IPS-NIHi7 (cell line): ENCODE measurements around the gene THSD4.

Experiments used
- DNase-seq: peaks from one replicate; pipeline ENCODE4 v3.0.0; 2012; ENCODE audit warnings: mixed read lengths; ENCODE audit errors: extremely low spot score

The THSD4 gene

DNA sequence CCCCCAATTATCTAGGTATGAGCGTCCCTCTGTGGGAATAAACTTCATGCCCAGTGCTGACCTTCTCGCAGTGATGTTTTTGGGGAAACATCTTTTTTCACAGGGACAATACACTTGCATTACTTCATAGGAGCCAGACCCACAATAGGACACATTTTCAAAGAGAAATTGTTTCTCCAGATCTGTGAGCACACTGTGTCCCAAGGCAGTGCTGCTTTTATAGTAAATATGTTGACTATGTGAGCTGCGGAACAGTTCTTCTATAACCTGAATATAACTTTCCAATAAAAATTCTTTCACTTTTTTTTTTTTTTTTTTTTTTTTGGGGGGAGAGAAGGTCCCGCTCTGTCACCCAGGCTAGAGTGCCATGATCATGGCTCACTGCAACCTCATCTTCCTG is 17.4 kb upstream of the THSD4 start:
- no peak for DNase-seq

- DNase-seq: no peak
Observed at GRCh38 chr15:71098920-71099319, 16.4 kb upstream of the THSD4 start.

DNA sequence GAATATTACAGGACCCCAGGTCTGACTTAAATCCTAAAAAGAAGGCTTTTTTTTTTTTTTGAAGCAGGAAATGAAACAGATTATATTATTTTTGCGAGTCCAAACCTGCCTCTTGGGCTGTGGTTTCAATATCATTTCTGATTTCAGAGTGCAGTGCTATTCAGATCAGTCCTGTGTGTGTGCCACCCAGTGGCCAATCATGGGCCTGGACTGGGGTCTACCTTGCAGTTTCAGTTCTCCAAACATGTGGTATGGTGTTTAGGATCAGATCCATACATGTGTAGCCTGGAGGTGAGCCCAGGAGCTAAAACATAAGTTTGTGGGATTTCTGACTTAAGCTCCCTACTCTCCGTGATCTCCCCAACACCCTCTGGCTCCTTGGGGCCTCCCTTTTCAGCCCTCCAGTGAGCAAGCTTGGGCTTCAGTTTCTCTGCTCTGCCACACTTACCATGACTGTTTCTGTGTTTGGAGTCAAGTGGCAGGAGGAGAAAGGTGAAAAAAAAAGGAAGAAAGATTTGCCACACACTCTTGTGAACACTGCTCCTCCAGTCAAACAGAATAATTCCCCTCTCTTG is 12.1 kb upstream of the THSD4 start:
- DNase-seq: no peak

DNA sequence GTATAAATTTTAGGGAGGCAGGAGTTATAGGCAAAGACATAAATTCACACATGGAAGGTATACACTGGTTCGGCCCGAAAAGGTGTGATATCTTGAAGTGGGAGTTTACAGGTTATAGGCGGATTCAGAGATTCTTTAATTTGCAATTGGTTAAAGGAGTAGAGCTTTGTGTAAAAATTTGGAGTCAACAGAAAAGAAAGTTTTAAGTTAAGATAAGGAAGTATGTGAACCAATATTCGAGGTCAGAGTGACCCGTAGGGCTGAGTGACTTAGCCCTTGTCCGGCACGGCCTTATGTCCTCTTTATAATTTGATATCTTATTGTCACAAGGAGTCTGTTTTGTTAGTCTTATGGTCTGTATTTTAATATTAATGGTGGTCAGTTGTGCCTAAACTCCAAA is 10.6 kb upstream of the THSD4 start:
- no peak for DNase-seq

- no peak for DNase-seq
Observed at GRCh38 chr15:71105444-71105843, 9.8 kb upstream of the THSD4 start.

- DNase-seq: no peak
Observed at GRCh38 chr15:71106802-71107500, 8.3 kb upstream of the THSD4 start.

- no peak for DNase-seq
Observed at GRCh38 chr15:71107501-71107815, 7.8 kb upstream of the THSD4 start.

DNA sequence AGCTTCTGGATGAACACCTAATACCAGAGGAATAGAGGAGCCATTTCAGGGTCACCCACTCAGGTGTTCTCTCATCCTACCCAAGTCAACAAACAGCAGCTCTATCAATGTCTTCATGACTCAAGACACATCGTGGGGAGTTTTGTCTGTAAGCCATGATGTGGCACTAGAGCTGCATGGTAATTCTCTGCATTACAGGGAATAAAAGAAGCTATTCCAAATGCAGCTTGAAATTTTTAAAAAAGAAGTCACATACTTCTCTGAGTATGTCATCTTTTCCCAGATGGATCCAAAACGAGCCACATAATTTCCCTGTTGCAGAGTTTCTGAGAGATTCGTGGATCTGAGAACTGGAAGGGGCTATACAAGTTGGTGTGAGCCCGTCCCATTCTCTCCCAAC is 6.1 kb upstream of the THSD4 start:
- DNase-seq: no peak

GRCh38 chr15:71109905-71110304 is 5.4 kb upstream of the THSD4 start:
- no peak for DNase-seq

- DNase-seq: no peak
Observed at GRCh38 chr15:71110405-71111180, 4.7 kb upstream of the THSD4 start.

DNA sequence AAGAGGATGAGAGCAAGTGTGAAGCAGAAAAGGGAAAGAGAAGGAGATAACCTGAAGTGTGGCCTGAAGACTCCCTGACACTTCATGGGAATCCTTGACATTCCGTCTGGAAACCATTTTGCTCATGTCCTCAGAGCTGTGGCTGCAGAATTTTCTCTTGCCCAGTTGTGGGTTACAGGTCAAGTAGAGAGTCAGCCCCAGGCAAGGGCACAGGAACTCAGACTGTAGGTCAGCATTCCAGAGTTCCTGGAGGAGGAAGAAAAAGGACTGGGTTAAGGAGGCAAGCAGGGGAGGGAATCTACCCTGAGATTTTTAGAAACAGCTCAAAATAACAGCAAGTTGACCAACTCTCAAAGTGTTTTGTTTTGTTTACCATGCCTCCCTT is 4.1 kb upstream of the THSD4 start:
- no peak for DNase-seq

DNA sequence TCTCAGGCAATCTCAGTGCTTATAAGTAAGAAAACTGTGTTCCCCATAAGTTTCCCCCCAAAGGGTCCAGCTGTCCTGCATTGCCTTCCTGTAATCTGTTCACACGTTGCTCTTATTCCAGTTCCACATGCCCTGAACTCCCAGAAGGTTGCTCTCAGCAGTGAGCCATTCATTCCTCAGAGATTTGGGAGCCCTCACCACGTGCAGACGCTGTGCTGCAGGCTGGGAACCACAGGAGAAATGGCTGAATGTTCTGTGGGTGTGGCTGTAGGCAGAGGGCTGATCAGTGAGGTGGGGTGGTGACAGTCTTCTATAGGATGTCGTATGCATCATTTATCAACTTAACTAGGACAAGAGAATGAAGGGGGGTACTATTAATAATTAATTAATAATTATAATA is 3.3 kb upstream of the THSD4 start:
- DNase-seq: no peak

DNA sequence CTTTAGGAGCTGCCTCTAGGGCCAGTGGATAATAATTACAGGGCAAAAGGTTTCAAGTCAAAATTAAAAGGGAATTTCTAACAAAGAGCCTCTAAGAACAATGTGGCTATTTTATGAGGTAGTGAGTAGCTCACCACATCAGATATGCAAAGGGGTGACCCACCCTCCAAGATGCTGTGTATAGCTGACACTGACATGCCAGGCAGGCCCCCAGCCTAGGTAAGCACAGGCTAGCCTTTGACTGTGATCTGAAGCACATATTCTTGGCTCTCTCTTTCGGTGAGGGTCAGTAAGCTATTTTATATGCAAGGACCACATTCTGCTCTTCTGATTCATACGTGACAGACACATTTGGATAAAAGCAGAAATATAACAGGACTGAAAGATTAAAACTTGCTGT is 2.8 kb upstream of the THSD4 start:
- DNase-seq: no peak

DNA sequence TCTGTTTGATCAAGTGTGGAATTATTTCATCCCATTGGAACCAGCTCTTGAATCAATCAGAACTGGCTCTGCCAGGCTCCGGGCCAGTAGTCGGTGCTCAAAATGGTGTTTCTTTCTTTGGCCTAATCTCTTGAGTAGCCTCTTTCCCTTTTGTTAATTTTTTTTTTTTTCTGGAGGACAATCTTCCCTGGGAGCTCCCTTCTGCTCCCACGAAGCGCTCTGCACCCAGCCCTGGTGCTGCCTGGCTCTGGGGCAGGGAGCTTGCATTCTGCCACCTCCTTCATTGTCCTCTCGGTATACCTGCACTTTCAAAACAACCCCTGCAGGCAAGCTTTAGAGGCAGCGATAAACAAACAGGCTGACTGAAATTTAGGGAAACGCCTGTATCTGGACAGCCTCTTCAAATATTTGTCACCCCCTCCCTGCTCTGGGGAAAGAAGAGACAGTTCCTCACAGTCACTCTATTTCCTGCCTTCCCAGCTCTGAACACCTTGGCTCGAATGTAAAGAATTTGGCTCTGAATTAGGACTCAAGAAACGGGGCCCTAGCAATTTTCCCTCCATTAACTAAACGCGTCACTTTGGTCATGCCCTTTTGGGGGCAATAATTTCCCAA is 1.1 kb upstream of the THSD4 start:
- DNase-seq: peak; percentile 35

DNA sequence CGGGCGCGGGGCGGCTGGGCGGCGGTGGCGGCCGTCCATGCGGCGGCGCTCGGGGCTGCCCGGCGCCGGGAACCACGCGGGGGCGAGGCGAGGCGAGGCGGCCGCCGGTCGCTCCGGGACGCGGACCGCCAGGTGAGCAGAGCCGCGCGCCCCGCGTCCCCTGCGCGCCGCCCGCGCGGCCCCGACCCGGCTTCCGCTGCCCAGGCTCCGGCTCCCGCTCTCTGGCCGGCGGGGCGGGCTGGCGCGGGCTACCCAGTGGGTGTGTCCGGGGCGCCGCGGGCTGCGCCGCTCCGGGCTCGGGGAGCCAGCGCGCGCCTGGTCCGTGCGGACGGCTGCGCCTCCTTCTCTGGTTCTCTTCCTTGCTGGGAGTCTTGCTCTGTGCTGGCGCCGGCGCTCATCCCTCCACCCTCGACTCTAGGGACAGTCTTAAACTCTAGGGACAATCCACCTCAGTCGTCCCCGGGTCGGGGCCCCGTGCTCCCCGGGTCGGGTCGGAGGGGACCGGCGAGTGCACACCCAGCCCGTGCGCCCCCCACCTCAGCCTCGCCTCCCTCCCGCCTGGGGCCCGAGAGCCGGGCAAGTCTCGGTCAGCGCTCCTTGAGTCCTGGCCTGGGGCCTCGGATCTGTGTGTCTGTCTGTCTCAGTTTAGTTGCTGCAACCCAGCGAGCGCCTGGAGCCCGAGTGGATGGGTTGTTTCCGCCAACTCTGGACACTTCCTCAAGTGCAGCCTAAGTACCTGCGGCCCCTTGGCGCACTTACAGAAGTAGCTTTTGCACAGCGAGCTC is 488 bp downstream of the THSD4 start:
- DNase-seq: peak; percentile 60

GRCh38 chr15:71116366-71116765 is 1.1 kb downstream of the THSD4 start:
- no peak for DNase-seq

DNA sequence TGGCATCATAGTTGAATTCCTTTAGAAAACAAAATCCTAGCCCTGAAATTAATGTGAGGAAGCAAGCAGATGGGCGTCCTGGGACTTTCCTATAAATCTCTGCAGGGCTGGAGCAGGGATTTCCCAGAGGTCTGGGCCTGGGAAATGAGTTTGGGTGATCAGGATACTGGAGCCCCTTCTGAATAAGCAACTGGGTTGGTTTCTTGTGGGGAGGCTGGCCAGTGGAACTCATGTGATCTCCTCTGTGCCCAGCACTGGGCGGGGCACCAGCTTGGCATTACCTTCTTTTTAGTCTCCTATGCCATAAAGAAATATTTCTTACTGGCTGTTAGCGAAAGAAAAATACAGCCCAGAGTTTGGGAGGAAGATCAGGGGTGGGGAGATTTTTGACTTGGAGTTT is 1.7 kb downstream of the THSD4 start:
- no peak for DNase-seq

GRCh38 chr15:71117714-71118305 is 2.5 kb downstream of the THSD4 start:
- DNase-seq: no peak

DNA sequence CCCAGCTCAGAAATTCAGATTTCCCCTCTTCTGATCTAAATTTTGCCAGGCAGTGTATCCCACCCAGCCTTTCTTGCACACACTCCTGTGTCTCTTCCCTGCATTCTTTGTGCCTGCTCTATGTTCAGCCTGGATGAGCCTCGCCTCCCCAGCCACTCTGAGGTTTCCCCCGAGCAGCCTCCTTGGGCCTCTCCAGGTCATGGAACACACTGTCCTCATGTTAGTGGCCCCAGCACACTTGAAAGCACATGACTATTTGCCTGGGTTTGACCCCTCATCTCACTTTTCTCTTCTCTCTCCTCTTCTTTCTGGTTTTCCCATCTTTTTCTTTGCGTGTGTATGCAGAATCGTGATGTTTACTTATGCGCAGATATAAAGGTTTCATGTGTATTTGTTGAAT is 3.1 kb downstream of the THSD4 start:
- no peak for DNase-seq

DNA sequence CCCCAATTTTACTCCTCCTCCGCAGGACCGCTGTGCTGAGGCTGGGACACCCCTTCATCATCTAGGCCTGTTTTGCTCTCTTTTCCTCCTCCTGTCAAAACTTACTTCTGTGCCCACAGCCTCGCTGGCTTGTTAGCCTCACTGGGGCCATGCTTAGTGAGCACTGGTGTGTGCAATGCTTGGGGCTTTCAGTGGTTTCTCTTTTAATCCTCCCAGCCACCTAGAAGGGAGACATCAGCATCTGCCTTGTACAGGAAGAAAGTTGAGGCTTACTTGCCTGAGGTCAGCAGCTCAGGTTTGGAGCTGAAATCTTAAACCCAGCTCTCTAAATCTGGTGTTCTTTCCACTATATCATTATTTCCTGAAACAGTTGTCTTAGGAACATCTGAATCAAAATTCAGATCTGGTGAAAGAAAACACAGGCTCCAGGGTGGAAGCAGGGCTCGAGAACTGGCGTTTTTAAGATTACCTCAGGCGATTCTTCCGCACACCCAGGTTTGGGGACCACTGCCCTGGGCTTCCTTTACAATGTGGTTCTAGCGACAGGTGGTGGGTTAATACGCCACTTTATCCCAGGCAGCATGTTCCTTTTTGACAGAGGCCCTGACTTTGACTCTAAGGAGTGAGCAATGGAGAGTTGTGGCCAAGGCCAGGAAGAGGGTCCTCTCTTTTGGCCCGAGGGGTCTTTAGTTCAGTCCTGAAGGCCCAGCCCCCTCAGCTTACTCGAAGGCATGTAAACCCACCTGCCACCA is 3.8 kb downstream of the THSD4 start:
- DNase-seq: no peak

DNA sequence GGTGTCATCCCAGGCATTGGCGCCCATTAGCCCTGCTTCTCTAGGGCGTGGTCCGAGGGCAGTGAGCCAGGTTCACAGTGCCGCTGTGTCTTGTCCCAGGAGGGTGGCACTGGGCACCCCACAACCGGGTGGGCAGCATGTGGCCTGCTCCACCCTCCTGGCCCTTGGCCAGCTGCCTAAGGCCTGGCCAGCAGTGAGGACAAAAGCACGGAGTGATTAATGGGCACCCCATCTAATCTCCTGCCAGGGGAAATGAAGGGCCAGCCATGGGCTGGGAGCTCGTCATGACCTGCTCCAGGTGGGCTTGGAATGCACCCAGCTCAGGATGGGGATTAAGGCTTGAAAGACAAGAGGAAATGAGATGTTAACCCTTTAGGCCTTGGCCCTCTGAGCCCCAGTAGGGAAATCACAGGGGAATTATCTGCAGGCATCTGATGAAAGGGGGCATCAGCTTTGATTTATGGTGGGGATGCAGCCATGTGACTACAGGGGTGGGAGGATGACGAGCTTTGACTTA is 5.2 kb downstream of the THSD4 start:
- DNase-seq: no peak
